A549 (cell line): ENCODE measurements around the gene TDRD9. TPM values are rescaled to one million over a fixed set of nuclear protein-coding genes. Genes with fewer than 3 reads are reported as not detected.

Experiments
- ATAC-seq, 2 experiments: fragments of 200-7000 bp in 1 of 2; fragments of >200 bp in 1 of 2; cut with Nextera tagmentation in 1 of 2; cut with Tn5 transposase in 1 of 2; 3 replicates each; pipeline versions ENCODE4 v1.8.0 to v1.9.1; 2018 to 2020; ENCODE audit warnings: mild to moderate bottlenecking in 1 of 2, moderate library complexity in 1 of 2
- CTCF ChIA-PET: fragments of 300-600 bp; sonication (Branson Sonifier 250); formaldehyde crosslinking; extraction: SDS; loops from one replicate; lab custom pipeline; 2021; ENCODE audit warnings: antibody characterized with exemption, inconsistent platforms; lab: Yijun Ruan, JAX
- POLR2A ChIA-PET: fragments of 350-600 bp; formaldehyde crosslinking; extraction: SDS; loops from one replicate; lab custom pipeline; 2021; ENCODE audit warnings: antibody characterized with exemption, inconsistent platforms; lab: Yijun Ruan, JAX
- DNase-seq, 2 experiments: peaks; one replicate each; pipeline versions ENCODE4 v3.0.0 to v3.0.0-alpha.2; 2011 to 2016; ENCODE audit warnings: low read depth in 1 of 2, low spot score in 1 of 2
- FAIRE-seq: peaks from 2 replicates; lab custom pipeline; 2011; peaks lifted over from hg19 to GRCh38; lab: Jason Lieb, UNC
- H3K27ac ChIP-seq, 2 experiments: fragments of >200 bp; sonication (Bioruptor Twin); formaldehyde crosslinking; 3 replicates each; pipeline ENCODE4 v1.5.1; 2016 to 2017
- H3K4me1 ChIP-seq: fragments of >200 bp; sonication (Bioruptor Twin); formaldehyde crosslinking; 3 replicates; pipeline ENCODE4 v1.6.1; 2016
- H3K4me2 ChIP-seq: fragments of >200 bp; sonication (Bioruptor Twin); formaldehyde crosslinking; 3 replicates; pipeline ENCODE4 v1.6.1; 2016
- H3K4me3 ChIP-seq: fragments of >200 bp; sonication (Bioruptor Twin); formaldehyde crosslinking; 3 replicates; pipeline ENCODE4 v1.5.1; 2016
- H3K9me3 ChIP-seq: fragments of >200 bp; sonication (Bioruptor Twin); formaldehyde crosslinking; 3 replicates; pipeline ENCODE4 v1.6.1; 2016
- CHD4 ChIP-seq: fragments of 200-600 bp; sonication (generic); IDR thresholded peaks from 2 replicates; pipeline ENCODE4 v1.6.1; 2016; ENCODE audit warnings: antibody characterized with exemption, mild to moderate bottlenecking, borderline replicate concordance
- ELK1 ChIP-seq: fragments of 150-350 bp; IDR thresholded peaks from 2 replicates; pipeline ENCODE4 v1.6.1; 2014; ENCODE audit warnings: low read depth, mild to moderate bottlenecking, low read length
- GATA3 ChIP-seq: IDR thresholded peaks from 2 replicates; pipeline ENCODE4 v1.6.1; 2012; ENCODE audit warnings: borderline replicate concordance
- HES2 ChIP-seq: fragments of >200 bp; sonication (Bioruptor Twin); formaldehyde crosslinking; IDR thresholded peaks from 2 replicates; pipeline ENCODE4 v1.6.1; 2016
- HEYL ChIP-seq: fragments of 250-450 bp; sonication (Bioruptor Pico); IDR thresholded peaks from 2 replicates; pipeline ENCODE4 v1.8.0; 2021; ENCODE audit warnings: mild to moderate bottlenecking, moderate library complexity
- HOXB5 ChIP-seq: fragments of 250-450 bp; sonication (Bioruptor Pico); IDR thresholded peaks from 2 replicates; pipeline ENCODE4 v1.5.0; 2020; ENCODE audit warnings: mild to moderate bottlenecking, moderate library complexity
- JUNB ChIP-seq: fragments of >200 bp; sonication (Bioruptor Twin); formaldehyde crosslinking; IDR thresholded peaks from 2 replicates; pipeline ENCODE4 v1.6.1; 2016
- MAFK ChIP-seq: fragments of 450-650 bp; IDR thresholded peaks from 2 replicates; pipeline ENCODE4 v1.6.1; 2014; ENCODE audit not compliant: partially characterized antibody
- NPAS2 ChIP-seq: fragments of 250-450 bp; sonication (Bioruptor Pico); IDR thresholded peaks from 2 replicates; pipeline ENCODE4 v1.8.0; 2022; ENCODE audit warnings: mild to moderate bottlenecking, moderate library complexity, borderline replicate concordance
- NR3C1 ChIP-seq: fragments of >200 bp; sonication (Bioruptor Twin); formaldehyde crosslinking; IDR thresholded peaks from 3 replicates; pipeline ENCODE4 v1.6.1; 2017
- POLR2AphosphoS2 ChIP-seq: conservative IDR thresholded peaks from 2 replicates; pipeline ENCODE4 v1.6.1; 2012; ENCODE audit warnings: low read length, improper control_type of control experiment, inconsistent platforms
- REST ChIP-seq: fragments of 200-600 bp; sonication (generic); IDR thresholded peaks from 2 replicates; pipeline ENCODE4 v1.6.1; 2016; ENCODE audit warnings: antibody characterized with exemption, mild to moderate bottlenecking, moderate library complexity
- RFX5 ChIP-seq: fragments of 450-650 bp; IDR thresholded peaks from 2 replicates; pipeline ENCODE4 v1.7.1; 2014; ENCODE audit warnings: antibody characterized with exemption, mild to moderate bottlenecking, moderate library complexity
- SMC3 ChIP-seq: fragments of >200 bp; sonication (Bioruptor Twin); formaldehyde crosslinking; IDR thresholded peaks from 3 replicates; pipeline ENCODE4 v1.6.1; 2018; ENCODE audit warnings: inconsistent platforms
- USF2 ChIP-seq: fragments of 450-650 bp; IDR thresholded peaks from 2 replicates; pipeline ENCODE4 v1.6.1; 2014; ENCODE audit warnings: antibody characterized with exemption
- ZC3H11A ChIP-seq: fragments of 450-650 bp; IDR thresholded peaks from 2 replicates; pipeline ENCODE4 v1.6.1; 2014; ENCODE audit warnings: antibody characterized with exemption, mild to moderate bottlenecking
- WGBS: methylation state at CpG from one replicate; pipeline ENCODE4 v1.1.6; 2017; ENCODE audit errors: missing lambda C conversion rate; 5-methylcytosine and 5-hydroxymethylcytosine counted together
- polyA plus RNA-seq, 4 experiments: library from polyadenylated mRNA; depleted of rRNA in 3 of 4; stranded (reverse); fragments of >200 nt; fragmentation: RNase III in 1 of 4; extraction: RNeasy Plus Mini Kit Qiagen cat#74134 plus additional on column Dnase treatment in 1 of 4; gene quantifications; 2 replicates in 3 of 4; 3 replicates in 1 of 4; pipeline ENCODE4 v1.2.3, GENCODE V29; 2011 to 2017

TDRD9 gene
- polyA plus RNA-seq, 2 of the 4 experiments (the other 2 are of a cell fraction): 0.04 TPM; not detected in 1

- H3K4me2 ChIP-seq: no peak overlapping the region
- no peak for FAIRE-seq
- TF ChIP-seq NR3C1: no peak
- no peak for TF ChIP-seq SMC3
- no peak for TF ChIP-seq NPAS2
- TF ChIP-seq USF2: no peak
- TF ChIP-seq CHD4: no peak
- TF ChIP-seq ZC3H11A: no peak
- TF ChIP-seq JUNB: no peak
- TF ChIP-seq GATA3: no peak
- TF ChIP-seq REST: no peak
- TF ChIP-seq ELK1: no peak
- TF ChIP-seq, all 56 proteins: peak for 0
- DNase-seq (no peak), ATAC-seq (no peak)
- Histone ChIP-seq H3K27ac (no peak overlapping the region), H3K9me3 (no peaks in the 10 kb centered on the region), H3K4me1 (no peaks in the 10 kb centered on the region), H3K4me3 (no peak overlapping the region)
- CTCF ChIA-PET: interaction anchor here (1.0 to 4.3 kb wide), 4 partner anchors 13 to 145 kb away, joined by 3 to 14 read pairs (median 6); no protein-coding TSS in a partner anchor
- POLR2A ChIA-PET: interaction anchor here (0.5 kb wide), 1 partner anchor 17 kb away, joined by 3 read pairs; no protein-coding TSS in a partner anchor
- 56% methylated on average over 11 of the region's 11 CpGs for WGBS
These were observed 4.7 kb downstream of the TDRD9 start for GRCh38 chr14:103932791-103933490.

- H3K4me3 ChIP-seq: no peak overlapping the region
- no peak overlapping the region for H3K27ac ChIP-seq
- no peak for ATAC-seq
- H3K4me2 ChIP-seq: no peak overlapping the region
- TF ChIP-seq POLR2AphosphoS2 (no peak), USF2 (no peak), RFX5 (no peak), HOXB5 (no peak), MAFK (no peak), HEYL (CRISPR knock-in tag) (no peak), HES2 (no peak)
- TF ChIP-seq, all 56 proteins: peak for 0
- Histone ChIP-seq H3K4me1 (no peaks in the 10 kb centered on the region), H3K9me3 (no peaks in the 10 kb centered on the region)
- DNase-seq (no peak), FAIRE-seq (no peak)
- ChIA-PET CTCF (interaction anchor here (1.1 to 1.6 kb wide), 4 partner anchors 13 to 25 kb away, joined by 3 to 5 read pairs (median 4); a partner anchor contains a TSS), POLR2A (no interaction called here)
- WGBS: 53% methylated on average over 2 of the region's 2 CpGs
These were observed 6.8 kb downstream of the TDRD9 start for GRCh38 chr14:103935102-103935501.
